Fibroblast of villous mesenchyme (primary cell): ENCODE results near the gene MRAS. TPM values are rescaled to one million over a fixed set of nuclear protein-coding genes. Genes with fewer than 3 reads are reported as not detected.

Experiments used
- DNase-seq: peaks from one replicate; pipeline ENCODE4 v3.0.0-alpha.2; 2010; ENCODE audit warnings: low read depth
- H3K4me3 ChIP-seq: 2 replicates; pipeline ENCODE4 v1.5.1; 2011; ENCODE audit warnings: low read depth, mild to moderate bottlenecking, low read length
- total RNA-seq: library from RNA; depleted of rRNA; stranded (reverse); fragments of >200 nt; gene quantifications from 2 replicates; pipeline ENCODE4 v1.2.3, GENCODE V29; 2012
- TF ChIP-seq, protein P1 (sequence below): IDR thresholded peaks from 2 replicates; pipeline ENCODE4 v1.5.1; 2012; ENCODE audit warnings: low read depth, mild to moderate bottlenecking, low read length; ENCODE audit not compliant: insufficient read depth

The MRAS gene
- total RNA-seq, 1 donor = 53.5 TPM

DNA sequence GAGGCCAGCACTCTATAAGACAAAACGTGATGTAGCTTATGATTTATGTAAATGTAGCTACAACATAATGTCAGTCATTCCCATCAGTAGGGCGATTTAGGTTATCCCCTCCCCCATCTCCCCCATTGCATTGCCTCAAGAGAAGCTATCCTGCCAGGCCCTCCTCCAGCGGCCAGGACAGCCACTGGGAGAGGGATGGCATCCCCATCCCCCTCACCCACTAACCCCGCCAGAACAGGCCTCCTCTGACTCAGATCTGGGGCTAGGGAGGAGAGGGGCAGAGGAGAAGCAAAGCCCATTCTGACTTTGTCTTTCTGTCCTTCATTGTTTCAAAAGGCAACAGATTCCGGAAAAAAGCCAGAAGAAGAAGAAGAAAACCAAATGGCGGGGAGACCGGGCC lies 53.5 kb downstream of the MRAS start:
- TF ChIP-seq, protein P1, sequence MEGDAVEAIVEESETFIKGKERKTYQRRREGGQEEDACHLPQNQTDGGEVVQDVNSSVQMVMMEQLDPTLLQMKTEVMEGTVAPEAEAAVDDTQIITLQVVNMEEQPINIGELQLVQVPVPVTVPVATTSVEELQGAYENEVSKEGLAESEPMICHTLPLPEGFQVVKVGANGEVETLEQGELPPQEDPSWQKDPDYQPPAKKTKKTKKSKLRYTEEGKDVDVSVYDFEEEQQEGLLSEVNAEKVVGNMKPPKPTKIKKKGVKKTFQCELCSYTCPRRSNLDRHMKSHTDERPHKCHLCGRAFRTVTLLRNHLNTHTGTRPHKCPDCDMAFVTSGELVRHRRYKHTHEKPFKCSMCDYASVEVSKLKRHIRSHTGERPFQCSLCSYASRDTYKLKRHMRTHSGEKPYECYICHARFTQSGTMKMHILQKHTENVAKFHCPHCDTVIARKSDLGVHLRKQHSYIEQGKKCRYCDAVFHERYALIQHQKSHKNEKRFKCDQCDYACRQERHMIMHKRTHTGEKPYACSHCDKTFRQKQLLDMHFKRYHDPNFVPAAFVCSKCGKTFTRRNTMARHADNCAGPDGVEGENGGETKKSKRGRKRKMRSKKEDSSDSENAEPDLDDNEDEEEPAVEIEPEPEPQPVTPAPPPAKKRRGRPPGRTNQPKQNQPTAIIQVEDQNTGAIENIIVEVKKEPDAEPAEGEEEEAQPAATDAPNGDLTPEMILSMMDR = no peak

DNA sequence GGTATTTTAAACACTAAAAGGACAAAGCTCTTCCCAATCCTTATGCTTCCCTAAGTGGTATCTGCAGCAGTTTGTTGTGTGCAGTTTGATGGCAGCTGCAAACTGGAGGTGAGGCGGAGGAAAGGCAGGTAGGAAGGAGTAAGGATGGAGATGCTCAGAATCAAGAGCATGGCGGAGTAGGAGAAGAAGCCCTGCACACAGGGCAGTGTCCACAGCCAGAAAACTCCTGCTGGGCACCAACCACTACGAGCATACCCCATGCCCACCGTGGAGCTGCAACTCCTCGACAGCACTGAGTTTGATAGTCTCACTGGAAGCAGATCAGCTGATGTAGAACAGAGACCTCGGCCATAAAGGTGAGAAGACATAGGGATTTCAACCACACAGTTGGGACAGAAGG lies 55.7 kb downstream of the MRAS start:
- TF ChIP-seq, protein P1 = no peak
- DNase-seq = no peak
- no peak overlapping the region for H3K4me3 ChIP-seq

More for the DNA sequence above, 53.5 kb downstream of the MRAS start:
- H3K4me3 ChIP-seq = no peak overlapping the region
- no peak for DNase-seq

DNA sequence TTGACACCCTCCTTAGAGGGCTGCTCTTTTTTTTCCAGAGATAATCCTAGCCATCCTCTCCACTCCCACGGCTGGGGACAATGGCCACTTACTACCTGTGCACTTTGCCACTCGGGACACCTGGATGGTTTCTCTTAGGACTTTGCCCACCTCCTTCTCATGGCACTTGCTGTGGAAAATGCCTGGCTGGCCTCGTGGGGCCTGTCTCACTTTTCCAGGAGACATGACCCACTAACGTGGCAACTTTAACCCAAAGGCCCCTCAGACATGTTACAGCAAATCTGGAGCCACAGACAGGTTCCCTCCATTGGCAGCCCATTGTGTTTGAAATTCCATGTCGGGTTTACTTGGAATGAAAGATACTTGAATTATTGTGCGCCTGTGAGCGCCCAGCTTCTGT lies 56.6 kb downstream of the MRAS start:
- H3K4me3 ChIP-seq = no peak overlapping the region
- TF ChIP-seq, protein P1 = no peak
- no peak for DNase-seq

DNA sequence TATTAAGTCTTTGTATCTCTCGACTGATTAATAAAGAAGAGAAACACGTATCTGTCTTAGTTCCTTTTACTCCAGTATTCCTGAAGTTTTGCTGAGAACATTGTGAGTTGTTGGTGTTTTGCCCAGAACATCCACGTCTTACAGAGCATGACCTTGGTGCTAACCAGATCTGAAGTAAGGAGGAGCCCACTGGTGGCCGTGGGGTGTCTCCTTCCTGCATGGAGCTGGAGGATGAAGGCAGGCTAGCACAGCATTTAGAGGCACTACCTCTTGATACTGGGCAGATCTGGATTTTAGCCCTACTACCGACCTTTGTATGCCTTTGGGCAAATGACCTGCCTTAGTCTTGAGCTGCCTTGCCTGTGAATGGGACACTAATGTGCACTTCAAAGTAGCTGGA lies 57.1 kb downstream of the MRAS start:
- no peak for DNase-seq
- H3K4me3 ChIP-seq = no peak overlapping the region
- TF ChIP-seq, protein P1 = no peak

DNA sequence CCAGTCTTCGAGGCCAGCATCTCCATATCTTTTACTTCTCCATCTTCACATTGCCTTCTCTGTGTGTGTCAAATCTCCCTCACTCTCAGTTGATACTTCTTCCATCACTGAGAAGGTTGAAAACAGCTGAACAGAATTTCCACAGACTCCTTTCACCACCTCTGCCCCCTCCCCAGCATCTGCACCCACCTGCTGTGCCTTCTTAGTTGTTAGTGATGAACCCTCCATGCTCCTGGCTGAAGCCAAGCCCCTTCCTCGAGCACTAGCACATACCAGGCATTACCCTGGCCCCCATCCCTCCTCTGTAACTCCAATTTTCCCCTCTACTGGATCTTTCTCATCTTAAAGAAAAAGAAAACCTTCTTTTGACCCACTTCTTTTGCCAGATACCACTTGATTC lies 58.2 kb downstream of the MRAS start:
- no peak for DNase-seq
- TF ChIP-seq, protein P1 = no peak
- no peak overlapping the region for H3K4me3 ChIP-seq

DNA sequence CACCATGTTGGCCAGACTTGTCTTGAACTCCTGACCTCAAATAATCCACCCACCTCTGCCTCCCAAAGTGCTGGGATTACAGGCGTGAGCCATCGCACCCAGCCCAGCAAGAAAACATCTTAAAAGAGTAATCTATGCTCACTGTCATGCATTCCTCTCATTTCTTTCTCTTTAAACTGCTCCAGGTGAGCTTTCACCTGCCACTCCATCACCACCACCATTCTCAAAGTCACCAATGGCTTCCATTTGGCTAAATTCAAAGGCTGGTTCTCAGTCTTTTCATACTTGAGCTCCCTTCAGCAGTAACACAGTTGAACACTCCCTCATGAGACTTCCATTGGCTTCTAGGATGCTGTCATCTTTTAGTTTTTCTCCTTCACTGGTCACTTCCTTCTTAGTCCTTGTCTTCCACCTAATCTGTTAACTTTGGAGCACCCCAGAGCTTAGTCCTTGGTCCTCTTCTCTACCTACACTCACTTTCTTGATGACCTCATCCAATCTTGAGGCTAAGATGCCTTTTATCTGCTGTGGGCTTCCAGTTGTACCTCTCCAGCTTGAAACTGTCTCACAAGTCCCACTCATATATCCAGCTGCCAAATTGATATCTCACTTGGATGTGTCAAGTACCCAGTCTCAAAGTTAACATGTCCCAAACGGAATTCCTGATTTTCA lies 59.0 kb downstream of the MRAS start:
- no peak for DNase-seq
- TF ChIP-seq, protein P1 = no peak
- H3K4me3 ChIP-seq = no peak overlapping the region
